Measurements from ENCODE around the gene FASN.
A peak's percentile ranks its signal among the peaks of the same experiment; 100 is the strongest.

FASN gene

GRCh38 chr17:82055965-82056728, 41.9 kb downstream of the FASN start:
- H3K27ac Mint-ChIP-seq, result no peak overlapping the region
- H3K27me3 Mint-ChIP-seq (ENCODE audit: low read depth), result no peaks in the 10 kb centered on the region
- peaks cover 2% of the 10 kb centered on the region for H3K4me1 Mint-ChIP-seq (ENCODE audit: low read depth)
- H3K4me3 Mint-ChIP-seq, result no peak overlapping the region
- no peaks in the 10 kb centered on the region for H3K9me3 Mint-ChIP-seq
- H3K36me3 Mint-ChIP-seq (ENCODE audit: low read depth), result peaks cover 3% of the 10 kb centered on the region

GRCh38 chr17:82055023-82055964, 42.7 kb downstream of the FASN start:
- H3K4me3 Mint-ChIP-seq, result peak overlapping the region; percentile 37
- H3K27me3 Mint-ChIP-seq (ENCODE audit: low read depth), result no peaks in the 10 kb centered on the region
- no peak overlapping the region for H3K27ac Mint-ChIP-seq
- H3K9me3 Mint-ChIP-seq, result no peaks in the 10 kb centered on the region
- peaks cover 3% of the 10 kb centered on the region for H3K36me3 Mint-ChIP-seq (ENCODE audit: low read depth)
- peaks cover 6% of the 10 kb centered on the region for H3K4me1 Mint-ChIP-seq (ENCODE audit: low read depth)

DNA sequence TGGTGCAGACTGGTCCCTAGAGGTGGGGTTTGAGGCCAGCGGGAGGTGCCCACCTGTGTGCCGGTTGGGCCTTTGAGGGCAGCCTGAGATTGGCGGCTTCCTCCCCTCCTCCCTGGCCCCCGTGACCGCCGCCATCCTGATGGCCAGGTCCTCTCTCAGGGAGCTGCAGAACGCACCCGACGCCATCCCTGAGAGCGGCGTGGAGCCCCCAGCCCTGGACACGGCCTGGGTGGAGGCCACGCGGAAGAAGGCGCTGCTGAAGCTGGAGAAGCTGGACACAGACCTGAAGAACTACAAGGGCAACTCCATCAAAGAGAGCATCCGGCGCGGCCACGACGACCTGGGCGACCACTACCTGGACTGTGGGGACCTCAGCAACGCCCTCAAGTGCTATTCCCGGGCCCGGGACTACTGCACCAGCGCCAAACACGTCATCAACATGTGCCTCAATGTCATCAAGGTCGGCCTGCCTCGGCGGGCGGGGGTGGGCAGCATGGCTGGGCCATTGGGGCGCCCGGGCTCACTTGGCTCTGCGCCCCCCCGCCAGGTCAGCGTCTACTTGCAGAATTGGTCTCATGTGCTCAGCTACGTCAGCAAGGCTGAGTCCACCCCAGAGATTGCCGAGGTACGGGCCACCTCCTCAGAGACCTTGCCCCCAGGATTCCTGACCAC, 43.5 kb downstream of the FASN start:
- H3K36me3 Mint-ChIP-seq (ENCODE audit: low read depth), result peaks cover 3% of the 10 kb centered on the region
- H3K27ac Mint-ChIP-seq, result no peak overlapping the region
- no peaks in the 10 kb centered on the region for H3K9me3 Mint-ChIP-seq
- H3K4me3 Mint-ChIP-seq, result peak overlapping the region; percentile 37
- H3K4me1 Mint-ChIP-seq (ENCODE audit: low read depth), result peaks cover 7% of the 10 kb centered on the region
- no peaks in the 10 kb centered on the region for H3K27me3 Mint-ChIP-seq (ENCODE audit: low read depth)

DNA sequence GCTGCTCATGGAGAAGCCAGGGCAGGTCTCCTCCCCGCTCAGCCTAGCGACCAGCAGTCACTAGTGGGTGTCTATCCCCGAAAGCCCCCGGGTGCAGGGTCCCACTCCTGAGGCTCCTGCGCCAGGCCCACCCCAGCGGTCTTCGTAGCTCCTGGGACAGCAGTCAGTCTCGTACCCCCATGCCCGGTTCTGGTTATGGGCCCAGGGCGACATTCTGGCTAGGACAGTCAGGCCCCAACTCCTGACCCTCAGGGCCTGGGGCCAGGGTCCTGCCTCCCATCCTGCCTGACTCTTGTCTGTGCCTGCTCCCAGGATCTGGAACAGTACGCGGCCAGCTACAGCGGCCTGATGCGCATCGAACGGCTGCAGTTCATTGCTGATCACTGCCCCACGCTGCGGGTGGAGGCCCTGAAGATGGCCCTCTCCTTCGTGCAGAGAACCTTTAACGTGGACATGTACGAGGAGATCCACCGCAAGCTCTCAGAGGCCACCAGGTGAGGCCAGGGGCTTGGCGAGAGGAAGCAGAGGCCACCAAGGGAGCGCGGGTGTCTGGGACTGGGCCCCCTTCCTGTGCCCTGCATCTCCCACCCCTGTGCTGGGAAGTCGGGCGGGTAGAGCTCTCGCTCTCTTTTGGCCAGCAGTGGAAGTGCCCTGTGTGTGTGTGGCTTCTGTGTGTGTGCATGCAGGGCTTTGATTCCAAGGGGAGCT, 44.3 kb downstream of the FASN start:
- H3K9me3 Mint-ChIP-seq, result no peaks in the 10 kb centered on the region
- peak overlapping the region; percentile 20 for H3K27ac Mint-ChIP-seq
- peak overlapping the region; percentile 70 for H3K4me3 Mint-ChIP-seq

DNA sequence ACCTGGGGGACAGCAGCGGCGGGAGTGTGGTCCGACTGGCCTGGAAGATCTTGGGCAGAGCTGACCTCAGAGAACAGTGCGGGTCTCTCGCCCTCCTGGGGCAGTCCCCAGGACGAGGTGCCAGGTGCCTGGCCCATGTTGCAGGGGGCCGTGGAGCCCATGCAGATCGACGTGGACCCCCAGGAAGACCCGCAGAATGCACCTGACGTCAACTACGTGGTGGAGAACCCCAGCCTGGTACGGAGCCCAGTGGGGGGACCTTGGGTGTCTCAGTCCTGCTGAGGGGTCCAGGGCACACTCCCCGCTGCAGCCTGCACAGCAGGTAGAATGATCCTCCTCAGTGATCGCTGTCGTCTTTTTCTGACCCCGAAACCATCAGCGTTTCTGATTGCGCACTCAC, 44.9 kb downstream of the FASN start:
- Mint-ChIP-seq H3K4me3 (peak overlapping the region; percentile 70), H3K27ac (peak overlapping the region; percentile 20), H3K4me1 (ENCODE audit: low read depth) (peaks cover 7% of the 10 kb centered on the region), H3K27me3 (ENCODE audit: low read depth) (no peaks in the 10 kb centered on the region), H3K36me3 (ENCODE audit: low read depth) (peaks cover 3% of the 10 kb centered on the region), H3K9me3 (no peaks in the 10 kb centered on the region)

More for the DNA sequence above, 44.3 kb downstream of the FASN start:
- Mint-ChIP-seq H3K4me1 (ENCODE audit: low read depth) (peaks cover 7% of the 10 kb centered on the region), H3K36me3 (ENCODE audit: low read depth) (peaks cover 3% of the 10 kb centered on the region), H3K27me3 (ENCODE audit: low read depth) (no peaks in the 10 kb centered on the region)

DNA sequence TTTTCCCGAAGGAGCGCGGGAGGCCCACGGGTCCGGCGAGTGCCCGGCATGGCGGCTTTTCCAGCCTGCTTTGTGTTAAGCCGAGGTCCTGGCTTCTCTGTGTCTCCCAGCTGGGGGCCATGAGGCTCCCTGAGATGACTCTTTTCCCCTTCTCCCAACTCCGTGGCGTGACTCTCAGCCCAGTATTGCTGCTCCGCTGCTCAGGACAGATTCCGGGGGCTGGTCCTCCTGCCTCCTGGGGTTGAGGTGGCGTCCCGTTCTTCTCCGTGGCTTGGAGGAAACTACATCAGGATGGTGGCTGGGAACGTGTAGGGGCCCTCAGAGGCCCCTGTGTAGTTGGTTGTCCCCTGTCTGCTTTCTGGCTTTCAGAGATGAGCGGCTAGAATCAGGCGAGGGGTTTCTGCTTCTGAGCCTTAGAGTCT, 45.4 kb downstream of the FASN start:
- no peaks in the 10 kb centered on the region for H3K27me3 Mint-ChIP-seq (ENCODE audit: low read depth)
- H3K9me3 Mint-ChIP-seq, result no peaks in the 10 kb centered on the region
- peaks cover 8% of the 10 kb centered on the region for H3K4me1 Mint-ChIP-seq (ENCODE audit: low read depth)
- H3K36me3 Mint-ChIP-seq (ENCODE audit: low read depth), result peaks cover 2% of the 10 kb centered on the region
- H3K4me3 Mint-ChIP-seq, result peak overlapping the region; percentile 70
- H3K27ac Mint-ChIP-seq, result no peak overlapping the region

- H3K27me3 Mint-ChIP-seq (ENCODE audit: low read depth), result no peaks in the 10 kb centered on the region
- no peaks in the 10 kb centered on the region for H3K9me3 Mint-ChIP-seq
- H3K4me1 Mint-ChIP-seq (ENCODE audit: low read depth), result peaks cover 11% of the 10 kb centered on the region
- H3K4me3 Mint-ChIP-seq, result peak within 1 kb of the TSS; percentile 88
- H3K27ac Mint-ChIP-seq, result peak within 1 kb of the TSS; percentile 88
- H3K36me3 Mint-ChIP-seq (ENCODE audit: low read depth), result peaks cover 5% of the 10 kb centered on the region
These were observed 46.0 kb downstream of the FASN start, which contains the start of the genes GPS1 and RFNG for GRCh38 chr17:82051776-82052637. Gene GPS1 (plus strand): TSS chr17:82051898. CDS start chr17:82051932, 34 bp downstream. Gene RFNG (minus strand): TSS chr17:82051811. CDS start chr17:82051766, 45 bp downstream.

DNA sequence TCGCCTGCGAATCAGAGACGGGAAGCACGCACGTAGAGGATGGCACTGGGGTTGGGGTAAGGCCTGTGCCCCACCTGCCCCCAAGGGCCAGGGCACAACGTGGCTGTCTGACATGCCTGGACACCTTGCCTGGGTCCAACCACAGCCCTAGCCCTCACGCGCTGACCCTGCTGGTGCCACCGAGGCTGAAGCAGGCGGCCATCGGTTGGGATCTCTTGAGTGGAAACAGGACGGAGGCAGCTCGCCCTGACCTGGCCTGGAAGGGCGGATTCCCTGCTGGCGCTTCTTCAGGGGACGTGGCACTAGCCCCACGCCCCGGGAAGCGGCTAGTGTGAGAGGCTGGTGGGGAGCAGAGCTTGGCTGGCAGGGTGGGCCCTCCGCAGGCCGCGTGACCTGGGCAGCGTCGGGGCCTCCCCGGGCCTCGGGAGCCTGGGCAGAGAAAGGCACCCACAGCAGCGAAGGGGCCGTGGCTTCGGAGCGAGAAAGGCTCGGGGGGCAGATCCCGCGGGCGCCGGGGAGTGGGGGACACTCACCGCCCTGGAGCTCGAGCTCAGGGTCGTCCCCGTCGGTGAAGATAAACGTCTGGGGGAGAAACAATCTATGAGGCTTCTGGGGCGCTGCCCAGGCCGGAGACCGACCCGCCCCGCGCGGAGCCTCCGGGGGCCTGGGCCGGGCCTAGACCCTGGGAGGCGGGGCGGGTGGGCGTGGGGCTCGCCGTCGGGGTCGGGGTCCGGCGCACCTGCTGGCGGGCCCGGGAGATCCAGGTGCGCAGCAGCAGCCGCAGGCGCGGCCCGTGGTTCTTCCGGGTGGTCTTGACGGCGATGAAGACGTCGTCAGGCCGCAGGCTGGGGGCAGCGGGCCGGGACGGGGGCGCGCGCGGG, 47.0 kb downstream of the FASN start:
- Mint-ChIP-seq H3K27me3 (ENCODE audit: low read depth) (no peaks in the 10 kb centered on the region), H3K4me3 (peak overlapping the region; percentile 88), H3K27ac (peak overlapping the region; percentile 88), H3K4me1 (ENCODE audit: low read depth) (peaks cover 11% of the 10 kb centered on the region), H3K36me3 (ENCODE audit: low read depth) (peaks cover 5% of the 10 kb centered on the region), H3K9me3 (no peaks in the 10 kb centered on the region)

GRCh38 chr17:82050152-82050760, 47.8 kb downstream of the FASN start:
- Mint-ChIP-seq H3K36me3 (ENCODE audit: low read depth) (peaks cover 5% of the 10 kb centered on the region), H3K9me3 (no peaks in the 10 kb centered on the region), H3K4me1 (ENCODE audit: low read depth) (peaks cover 11% of the 10 kb centered on the region), H3K27ac (no peak overlapping the region), H3K4me3 (peak overlapping the region; percentile 88), H3K27me3 (ENCODE audit: low read depth) (no peaks in the 10 kb centered on the region)

GRCh38 chr17:82049521-82049971, 48.5 kb downstream of the FASN start:
- H3K36me3 Mint-ChIP-seq (ENCODE audit: low read depth), result peaks cover 5% of the 10 kb centered on the region
- no peaks in the 10 kb centered on the region for H3K9me3 Mint-ChIP-seq
- H3K4me1 Mint-ChIP-seq (ENCODE audit: low read depth), result peaks cover 11% of the 10 kb centered on the region
- no peaks in the 10 kb centered on the region for H3K27me3 Mint-ChIP-seq (ENCODE audit: low read depth)
- peak overlapping the region; percentile 31 for H3K27ac Mint-ChIP-seq
- no peak overlapping the region for H3K4me3 Mint-ChIP-seq

GRCh38 chr17:82049106-82049505, 48.9 kb downstream of the FASN start:
- H3K4me3 Mint-ChIP-seq, result no peak overlapping the region
- H3K4me1 Mint-ChIP-seq (ENCODE audit: low read depth), result peaks cover 11% of the 10 kb centered on the region
- no peaks in the 10 kb centered on the region for H3K27me3 Mint-ChIP-seq (ENCODE audit: low read depth)
- no peak overlapping the region for H3K27ac Mint-ChIP-seq
- H3K36me3 Mint-ChIP-seq (ENCODE audit: low read depth), result peaks cover 5% of the 10 kb centered on the region
- H3K9me3 Mint-ChIP-seq, result no peaks in the 10 kb centered on the region

DNA sequence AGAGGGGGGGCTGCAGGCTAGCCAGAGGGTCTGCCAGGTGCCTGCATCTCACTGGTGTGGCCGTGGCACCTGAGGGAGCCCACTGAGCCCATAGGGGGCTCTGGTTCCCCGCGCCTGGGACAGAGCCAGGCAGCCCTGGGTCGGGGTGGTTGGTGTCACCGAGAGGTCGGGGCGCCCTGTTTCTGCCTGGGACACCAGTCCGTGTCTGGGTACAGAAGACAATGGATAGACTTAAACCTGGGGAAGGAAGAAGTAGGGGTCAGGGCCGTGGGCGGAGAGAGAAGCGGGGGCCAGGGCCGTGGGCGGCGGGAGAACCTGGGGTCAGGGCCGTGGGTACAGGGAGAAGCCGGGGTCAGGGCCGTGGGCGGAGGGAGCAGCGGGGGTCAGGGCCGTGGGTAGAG, 49.5 kb downstream of the FASN start:
- H3K4me3 Mint-ChIP-seq, result no peak overlapping the region
- H3K27me3 Mint-ChIP-seq (ENCODE audit: low read depth), result no peaks in the 10 kb centered on the region
- peaks cover 5% of the 10 kb centered on the region for H3K36me3 Mint-ChIP-seq (ENCODE audit: low read depth)
- no peak overlapping the region for H3K27ac Mint-ChIP-seq
- H3K9me3 Mint-ChIP-seq, result no peaks in the 10 kb centered on the region
- H3K4me1 Mint-ChIP-seq (ENCODE audit: low read depth), result peaks cover 11% of the 10 kb centered on the region

Data from T-helper 1 cell treated with Interleukin-12 subunit alpha and Interleukin-12 subunit beta and Interleukin-4 antibody, amounts not matched to agents 30 μg/mL and 1 μg/mL, for 36 hours (primary cell).